ELR (cell line): ENCODE results near the gene STRN4.
A peak's percentile ranks its signal among the peaks of the same experiment; 100 is the strongest.

Experiments used
- DNase-seq: peaks from one replicate; pipeline ENCODE4 v3.0.0-alpha.2; 2015; ENCODE audit warnings: low read depth

The STRN4 gene

DNA sequence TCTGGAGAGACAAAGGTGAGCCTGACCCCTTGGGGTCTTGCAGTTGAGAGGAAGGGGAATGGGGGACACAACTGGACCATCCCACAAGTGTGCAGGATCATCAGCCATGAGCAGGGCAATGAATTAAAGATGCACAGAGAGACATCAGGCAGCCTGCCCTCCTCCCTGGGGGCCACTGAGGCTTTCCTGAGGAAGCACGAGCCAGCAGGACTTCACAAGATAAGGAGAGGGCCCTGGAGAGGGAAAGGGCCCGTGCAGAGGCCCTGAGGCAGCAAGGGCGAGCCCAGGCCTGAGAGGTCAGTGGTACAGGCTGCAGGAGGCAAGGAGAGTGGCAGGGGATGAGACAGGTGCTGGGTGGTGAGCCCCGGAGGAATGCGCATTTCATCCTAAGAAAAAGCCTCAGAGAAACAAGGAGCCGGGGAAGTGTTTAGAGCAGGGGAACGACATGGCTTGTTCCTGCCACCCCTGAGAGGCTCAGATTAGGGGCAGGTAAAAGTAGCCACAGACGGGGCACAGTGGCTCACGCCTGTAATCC lies 20.3 kb downstream of the STRN4 start:
- DNase-seq = no peak

DNA sequence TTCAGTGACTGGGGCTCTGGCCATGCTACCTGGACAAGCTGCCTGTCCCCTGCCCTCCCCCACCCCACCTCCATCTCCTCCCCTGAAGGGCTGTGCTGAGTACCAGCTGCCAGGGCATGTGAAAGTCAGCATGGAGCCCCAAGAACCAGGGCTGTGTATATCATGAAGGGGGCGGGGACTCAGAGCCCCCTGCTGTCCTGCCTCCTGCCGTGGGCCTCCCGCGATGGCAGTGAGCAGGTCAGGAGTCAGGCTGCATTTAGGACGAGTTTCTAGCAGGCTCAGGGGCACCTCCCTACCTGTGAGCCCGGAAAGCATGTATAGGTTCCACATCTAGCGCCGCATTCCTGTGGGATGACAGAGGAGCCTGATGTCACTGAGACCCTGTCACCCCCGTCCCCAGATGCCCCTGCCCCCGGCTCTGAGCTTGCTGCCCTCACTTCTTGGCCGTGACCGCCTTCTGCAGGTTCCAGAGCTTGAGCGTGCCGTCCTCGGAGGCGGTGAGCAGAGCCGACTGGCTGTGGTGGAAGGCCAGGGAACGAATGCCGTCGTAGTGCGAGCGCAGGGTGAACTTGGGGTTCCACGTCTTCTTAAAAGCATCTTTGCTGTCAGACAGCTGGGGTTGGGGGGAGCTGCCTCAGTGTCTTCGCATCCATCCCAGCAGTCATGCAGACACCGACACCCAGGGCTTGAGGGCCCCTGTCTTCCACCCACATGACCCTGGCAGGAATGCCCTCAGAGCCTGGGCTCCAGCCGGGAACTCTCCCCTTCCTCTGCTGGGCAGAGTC lies 21.0 kb downstream of the STRN4 start:
- DNase-seq = no peak

- DNase-seq = no peak
Measured at GRCh38 chr19:46724468-46724867, 21.8 kb downstream of the STRN4 start.

GRCh38 chr19:46723471-46723870 lies 22.8 kb downstream of the STRN4 start:
- no peak for DNase-seq

- DNase-seq = no peak
Measured at GRCh38 chr19:46723023-46723461, 23.2 kb downstream of the STRN4 start.

- no peak for DNase-seq
Measured at GRCh38 chr19:46722421-46723022, 23.7 kb downstream of the STRN4 start.

GRCh38 chr19:46722004-46722380 lies 24.3 kb downstream of the STRN4 start:
- peak; percentile 26 for DNase-seq

GRCh38 chr19:46721269-46722003 lies 24.8 kb downstream of the STRN4 start:
- peak; percentile 29 for DNase-seq

DNA sequence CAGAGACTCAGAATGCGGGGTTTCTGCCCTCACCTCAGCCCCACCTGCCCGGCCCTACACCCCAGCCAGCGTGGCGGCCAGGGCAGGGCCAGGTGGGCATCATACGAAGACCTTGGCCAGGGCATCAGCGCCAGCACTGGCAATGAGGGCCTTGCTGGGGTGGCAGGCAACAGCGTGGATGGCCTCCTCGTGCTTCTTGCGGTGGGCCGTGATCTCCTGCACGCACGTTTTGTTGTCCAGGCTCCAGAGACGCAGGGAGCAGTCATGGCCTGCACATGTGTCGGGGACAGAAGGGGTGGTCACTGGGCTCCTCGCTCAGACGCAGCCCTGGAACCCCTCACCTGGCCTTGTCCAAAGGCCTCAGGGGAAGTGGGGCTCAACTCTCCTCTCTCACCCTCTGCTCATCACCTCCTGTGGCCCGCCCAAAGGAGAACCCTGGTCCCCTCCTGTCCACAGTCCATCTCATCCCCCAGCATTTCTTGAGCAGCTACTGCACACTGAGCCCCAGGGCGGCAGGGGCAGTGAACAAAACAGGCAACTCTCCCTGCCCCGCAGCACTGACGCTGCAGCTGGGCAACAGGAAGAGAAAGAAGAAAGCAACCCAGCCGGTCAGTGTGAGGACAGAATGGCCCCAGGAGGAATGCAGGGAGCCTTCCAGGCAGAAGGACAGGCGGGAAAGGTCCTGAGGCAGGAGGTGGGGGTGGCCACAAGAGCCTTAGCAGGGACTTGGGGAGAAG lies 25.6 kb downstream of the STRN4 start:
- DNase-seq = no peak

DNA sequence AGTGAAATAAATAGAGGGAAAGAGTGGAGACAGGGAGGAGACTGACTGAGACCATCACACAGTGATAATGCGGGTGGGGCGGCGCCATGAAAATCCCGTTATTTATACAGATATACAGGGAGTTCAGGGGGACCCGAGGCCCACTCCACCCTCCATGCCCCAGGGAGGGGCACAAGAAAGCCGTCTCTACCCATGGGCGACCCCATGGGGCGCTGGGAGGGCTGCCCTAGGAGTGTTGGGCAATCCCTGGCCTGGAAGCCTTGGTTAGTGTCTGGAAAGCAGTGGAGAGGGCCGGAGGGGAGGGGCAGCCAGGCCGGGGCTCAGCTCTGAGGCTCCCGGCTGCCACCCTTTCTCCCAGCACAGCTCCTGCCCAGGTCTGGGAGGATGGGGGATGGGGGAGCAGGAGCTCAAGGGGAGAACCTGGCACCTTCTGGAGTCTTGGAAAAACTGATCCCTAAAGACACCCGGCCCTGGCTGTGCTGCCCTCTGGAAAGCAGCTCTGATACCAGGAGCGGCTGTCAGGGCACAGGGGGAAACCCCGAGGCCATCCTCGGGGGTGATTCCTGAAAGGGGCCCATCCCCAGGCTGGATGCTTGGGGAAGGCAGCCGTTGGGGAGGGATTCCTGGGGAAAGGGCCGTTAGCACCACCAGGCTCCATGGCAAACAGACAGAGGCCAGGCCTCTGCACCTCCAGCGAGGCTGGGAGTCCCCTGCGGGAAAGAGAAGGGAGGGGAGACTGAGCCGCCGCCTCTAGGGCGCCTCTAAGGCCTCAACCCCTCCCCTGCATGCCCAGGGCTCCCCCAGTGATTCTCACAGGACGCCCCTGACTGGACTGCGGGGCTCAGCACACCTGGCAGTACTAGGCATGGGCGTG lies 26.4 kb downstream of the STRN4 start:
- no peak for DNase-seq

DNA sequence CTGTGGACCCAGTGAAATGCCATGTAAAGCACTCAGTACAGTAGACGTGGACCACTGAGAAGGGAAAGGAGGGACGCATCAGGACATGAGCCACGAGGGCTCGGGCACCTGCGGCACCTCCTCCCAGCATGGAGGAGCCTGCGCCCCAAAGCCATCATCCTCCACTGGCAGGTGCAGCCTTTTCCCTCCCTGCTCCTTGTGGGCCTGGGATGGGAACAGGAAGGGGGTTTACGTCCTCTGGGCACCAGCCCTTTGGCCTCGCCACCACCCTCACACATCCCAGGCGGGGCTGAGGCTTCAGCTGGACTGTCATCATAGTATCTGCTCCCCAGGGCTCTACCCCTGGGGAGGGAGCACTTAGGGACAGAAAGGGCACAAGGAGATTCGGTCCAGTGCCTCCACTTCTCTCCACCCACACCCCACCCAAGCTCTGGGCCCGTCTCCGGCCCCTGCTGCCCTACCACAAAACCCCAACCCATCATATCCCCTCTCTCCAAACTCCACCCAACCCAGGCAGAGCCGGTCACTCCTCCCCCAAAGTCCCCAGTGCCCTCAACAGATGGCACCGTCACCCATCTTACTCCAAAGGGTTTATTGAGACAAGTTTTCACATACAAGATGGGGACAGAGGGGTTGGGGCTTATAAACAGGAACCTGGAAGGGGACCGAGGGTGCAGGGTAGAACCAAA lies 27.2 kb downstream of the STRN4 start:
- DNase-seq = no peak

GRCh38 chr19:46718157-46718933 lies 27.9 kb downstream of the STRN4 start:
- DNase-seq = no peak

GRCh38 chr19:46717716-46718143 lies 28.5 kb downstream of the STRN4 start:
- no peak for DNase-seq

DNA sequence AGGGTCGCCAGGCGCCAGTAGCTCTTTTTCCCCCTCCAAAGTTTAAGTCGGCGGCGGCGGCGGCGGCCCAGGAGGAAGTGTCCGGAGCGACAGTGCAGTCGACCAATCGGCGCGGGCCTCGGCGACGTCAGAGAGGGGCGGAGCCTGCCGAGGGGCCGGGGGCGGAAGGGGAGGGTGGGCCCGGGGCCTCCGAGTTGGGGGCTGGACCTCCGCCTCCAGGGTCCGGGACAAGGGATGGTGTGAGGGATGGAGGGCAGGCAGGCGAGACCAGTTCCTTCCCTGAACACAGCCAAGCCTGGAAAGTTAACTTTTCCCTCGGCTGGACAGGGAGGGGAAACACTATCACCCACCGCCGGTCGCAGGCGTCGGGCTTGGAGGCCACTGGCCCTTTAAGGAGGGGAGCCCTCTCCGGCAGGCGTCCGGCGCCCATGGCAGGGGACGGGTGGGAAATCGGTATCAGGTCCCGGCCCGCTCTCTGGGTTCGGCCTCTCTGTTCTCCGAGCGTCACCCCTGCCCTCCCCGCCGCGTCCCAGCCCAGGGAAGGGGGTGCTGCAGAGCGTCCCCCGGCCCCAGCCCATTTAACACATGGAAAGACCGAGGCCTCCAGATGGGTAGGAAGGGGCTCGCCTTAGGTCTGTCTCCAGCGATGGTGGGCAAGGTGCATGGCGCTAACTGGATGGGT lies 29.1 kb downstream of the STRN4 start, which contains the start of gene PRKD2:
TSS of gene PRKD2 (minus strand) at position 81 of the 682 bp plus-strand sequence. CDS start 744 bp downstream, outside the sequence.
- DNase-seq = peak; percentile 82

DNA sequence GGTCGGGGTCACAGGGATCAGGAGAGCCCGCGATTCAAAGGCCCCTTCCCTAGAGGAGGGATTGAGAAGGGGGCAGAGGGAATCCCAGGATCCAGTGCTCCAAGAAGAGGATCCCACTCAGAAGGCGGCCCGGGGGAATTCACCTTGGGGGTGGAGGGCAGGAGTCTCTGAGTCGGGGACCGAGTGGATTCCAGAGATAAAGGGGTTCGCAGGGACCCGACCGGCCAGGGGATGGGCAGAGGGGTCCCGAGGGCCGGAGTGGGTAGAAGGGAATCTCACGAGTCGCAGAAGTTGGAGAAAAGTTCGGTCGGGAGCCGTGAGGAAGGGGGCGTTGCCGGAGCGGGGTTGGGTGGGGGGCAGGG lies 29.6 kb downstream of the STRN4 start:
- no peak for DNase-seq

DNA sequence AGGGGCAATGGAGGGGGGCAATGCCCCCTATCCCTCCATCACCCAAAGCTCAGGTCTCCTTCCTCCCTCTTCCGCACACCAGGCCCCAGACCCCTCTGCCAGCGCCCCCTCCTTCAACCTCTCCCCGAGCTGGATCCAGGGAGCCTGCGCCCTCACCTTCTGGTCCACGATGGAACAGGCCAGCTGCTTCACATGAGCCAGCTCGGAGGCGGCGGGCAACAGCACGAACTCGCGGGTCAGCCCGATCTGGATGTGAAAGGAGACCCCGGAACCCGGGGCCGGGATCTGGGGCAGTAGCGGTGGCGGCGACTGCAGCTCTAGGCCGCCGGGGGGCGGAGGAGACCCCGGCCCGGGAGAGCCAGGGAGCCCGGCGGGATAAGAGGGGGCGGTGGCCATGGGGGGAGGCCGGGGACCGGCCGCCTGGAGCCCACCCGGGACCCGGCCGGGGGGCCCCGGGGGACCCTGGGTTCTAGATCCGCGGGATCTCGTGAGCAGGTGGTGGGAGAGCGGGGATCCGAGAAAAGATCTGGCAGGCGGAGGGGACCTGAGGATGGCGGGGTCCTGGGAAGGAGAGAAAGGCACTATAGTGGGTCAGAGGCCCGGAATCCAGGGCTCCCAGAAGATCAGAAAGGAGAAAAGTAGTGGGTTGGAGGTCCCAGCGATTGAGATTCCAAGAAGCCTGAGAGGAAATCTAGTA lies 30.1 kb downstream of the STRN4 start:
- DNase-seq = peak; percentile 54

DNA sequence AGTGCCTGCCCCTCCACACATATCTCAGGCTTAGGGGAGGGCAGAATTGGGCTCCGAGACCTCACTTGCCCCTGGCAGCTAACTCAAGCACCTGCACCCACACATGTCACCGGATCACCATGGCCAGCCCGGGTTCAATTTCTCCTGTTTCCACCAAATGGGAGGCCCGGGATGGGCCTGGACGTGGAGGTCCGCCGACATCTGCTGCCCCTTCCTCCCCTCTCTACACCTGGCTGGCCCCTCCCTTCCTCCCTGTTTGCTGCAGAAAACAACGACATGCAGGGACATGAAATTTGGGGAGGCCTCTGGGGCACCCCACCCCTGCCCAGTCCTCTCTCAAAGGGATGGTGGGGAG lies 30.7 kb downstream of the STRN4 start:
- DNase-seq = no peak

GRCh38 chr19:46714444-46715106 lies 31.7 kb downstream of the STRN4 start:
- DNase-seq = no peak
